Duodenal mucosa (tissue), 2 donors: ENCODE results near the gene GFOD1.

Source experiments
- H3K27ac ChIP-seq: one replicate; pipeline ENCODE4 v1.7.0; 2013; ENCODE audit warnings: low read depth, low read length
- H3K27me3 ChIP-seq, 2 donors: one replicate each; pipeline ENCODE4 v1.7.0; 2013; ENCODE audit warnings: low read length in 2 of 2, control low read depth in 1 of 2; ENCODE audit not compliant: insufficient read depth in 2 of 2, control insufficient read depth in 1 of 2
- H3K36me3 ChIP-seq, 2 donors: one replicate each; pipeline ENCODE4 v1.7.0; 2013; ENCODE audit warnings: low read length in 2 of 2, control low read depth in 1 of 2; ENCODE audit not compliant: insufficient read depth in 2 of 2, control insufficient read depth in 1 of 2
- H3K4me1 ChIP-seq, 2 donors: one replicate each; pipeline ENCODE4 v1.7.0; 2013; ENCODE audit warnings: low read length in 2 of 2, control low read depth in 1 of 2; ENCODE audit not compliant: insufficient read depth in 2 of 2, control insufficient read depth in 1 of 2
- H3K4me3 ChIP-seq, 2 donors: one replicate each; pipeline ENCODE4 v1.7.0; 2013; ENCODE audit warnings: low read length in 2 of 2, low read depth in 1 of 2
- H3K9ac ChIP-seq, 2 donors: one replicate each; pipeline ENCODE4 v1.7.0; 2013; ENCODE audit warnings: low read length in 2 of 2, low read depth in 1 of 2
- H3K9me3 ChIP-seq, 2 donors: one replicate each; pipeline ENCODE4 v1.7.0; 2013; ENCODE audit warnings: low read length in 2 of 2, control low read depth in 1 of 2; ENCODE audit not compliant: control insufficient read depth in 1 of 2

Gene GFOD1

DNA sequence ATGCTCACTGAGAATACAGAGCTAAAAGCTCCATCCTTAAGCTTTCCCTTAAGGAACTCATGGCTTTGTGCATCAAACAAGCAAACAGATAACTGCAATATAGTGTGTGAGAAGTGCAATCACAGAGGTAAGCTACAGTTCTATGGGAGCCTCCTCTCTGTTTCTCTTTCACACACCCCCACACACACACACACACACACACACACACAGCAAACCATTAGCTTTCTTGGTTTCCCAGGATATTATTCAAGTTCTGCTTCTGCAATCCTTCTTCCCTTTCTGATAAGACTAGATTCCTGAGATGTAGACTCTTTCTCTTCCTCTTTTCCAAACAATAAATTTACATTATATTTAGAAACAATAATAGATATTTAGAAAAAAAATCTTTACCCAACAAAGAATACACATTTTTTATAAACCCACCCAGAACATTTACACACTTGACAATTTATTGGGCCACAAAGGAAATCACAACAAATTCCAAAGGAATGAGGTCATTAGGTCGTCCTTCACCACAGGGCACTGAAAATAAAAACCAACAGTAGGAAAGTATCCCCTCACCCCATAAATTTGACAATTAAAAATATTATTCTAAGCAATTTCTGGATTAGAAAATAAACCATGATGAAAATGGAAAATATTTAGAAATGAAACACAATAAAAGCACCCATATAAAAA, 9.3 kb upstream of the GFOD1 start:
- H3K36me3 ChIP-seq = no peaks in the 10 kb centered on the region
- H3K27ac ChIP-seq = no peak overlapping the region
- H3K4me3 ChIP-seq = no peak overlapping the region
- peaks cover 5 to 9% of the 10 kb centered on the region in 2 donors for H3K4me1 ChIP-seq
- no peaks in the 10 kb centered on the region for H3K9me3 ChIP-seq
- H3K9ac ChIP-seq = no peak overlapping the region
- H3K27me3 ChIP-seq = no peaks in the 10 kb centered on the region

DNA sequence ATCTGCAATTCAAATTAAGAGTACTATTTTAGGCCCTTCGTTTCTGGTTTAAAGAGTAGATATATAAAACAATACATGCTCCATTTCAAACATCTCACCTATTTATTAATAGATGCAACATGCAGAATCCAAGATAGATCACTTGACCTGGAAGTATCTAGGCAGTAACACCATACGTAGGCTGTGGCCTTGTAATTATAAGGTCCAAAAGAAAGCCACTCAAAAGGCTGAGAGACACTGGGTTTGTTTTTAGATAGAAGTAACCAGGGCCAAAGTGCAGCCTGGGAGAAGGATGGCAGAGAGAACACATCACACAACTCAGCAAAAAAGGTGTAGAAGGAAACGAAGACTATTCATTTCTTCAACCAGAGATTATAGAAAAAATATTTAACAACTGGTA, 8.4 kb upstream of the GFOD1 start:
- no peaks in the 10 kb centered on the region for H3K27me3 ChIP-seq
- no peaks in the 10 kb centered on the region for H3K9me3 ChIP-seq
- H3K4me3 ChIP-seq = no peak overlapping the region
- no peaks in the 10 kb centered on the region for H3K36me3 ChIP-seq
- H3K9ac ChIP-seq = no peak overlapping the region
- peaks cover 5 to 6% of the 10 kb centered on the region in 2 donors for H3K4me1 ChIP-seq
- no peak overlapping the region for H3K27ac ChIP-seq

DNA sequence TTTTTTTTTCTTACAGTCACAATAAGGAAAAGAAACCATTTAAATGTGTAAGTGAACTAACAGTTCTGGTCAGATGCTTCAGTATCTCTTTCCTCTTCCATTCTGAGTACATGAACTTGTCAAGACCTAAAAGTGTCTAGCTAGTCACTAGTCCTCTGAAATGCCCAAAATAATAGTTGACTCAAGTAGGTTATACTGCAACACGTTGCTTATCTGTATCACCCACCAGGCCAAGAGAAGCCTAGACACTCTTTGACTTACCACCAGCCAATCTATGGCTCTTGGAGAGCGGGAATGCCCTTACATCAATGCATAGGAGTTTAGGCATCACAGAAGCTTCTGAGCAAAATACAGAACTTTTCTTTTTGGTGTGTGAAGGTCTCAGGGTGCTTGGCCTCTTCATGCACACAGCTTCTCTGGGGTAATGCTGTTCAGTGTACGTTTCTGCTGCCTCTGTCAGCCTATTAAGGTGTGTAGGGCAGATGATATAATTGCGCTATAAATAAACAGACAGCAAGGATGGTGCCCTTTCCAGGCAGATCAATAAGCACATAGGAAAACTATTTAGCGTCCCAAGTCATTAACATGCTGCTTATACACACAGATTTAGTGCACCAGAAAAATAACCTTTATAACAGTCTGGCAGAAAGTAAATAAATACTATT, 7.8 kb upstream of the GFOD1 start:
- H3K4me3 ChIP-seq = no peak overlapping the region
- H3K27me3 ChIP-seq = no peaks in the 10 kb centered on the region
- H3K27ac ChIP-seq = no peak overlapping the region
- no peaks in the 10 kb centered on the region for H3K9me3 ChIP-seq
- peaks cover 4 to 5% of the 10 kb centered on the region in 2 donors for H3K4me1 ChIP-seq
- H3K36me3 ChIP-seq = no peaks in the 10 kb centered on the region
- no peak overlapping the region for H3K9ac ChIP-seq

DNA sequence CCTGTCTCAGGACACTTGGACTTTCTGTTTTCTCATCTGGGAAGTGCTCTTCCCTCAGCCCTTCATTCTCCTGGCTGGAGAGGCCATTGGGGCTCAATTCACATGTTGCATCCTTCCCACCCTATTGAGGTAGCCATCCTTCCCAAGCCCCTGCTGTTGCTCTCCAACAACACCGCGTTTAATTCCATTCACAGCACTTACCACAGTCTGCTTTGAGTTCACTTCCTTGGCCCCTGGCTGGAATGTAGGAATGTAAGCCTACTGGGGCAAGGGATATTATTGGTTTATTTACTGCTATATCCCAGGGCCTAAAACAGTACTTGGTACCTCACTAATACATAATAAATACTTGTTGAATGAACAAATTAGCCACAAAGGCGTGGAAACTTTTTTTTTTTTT, 6.7 kb upstream of the GFOD1 start:
- Histone ChIP-seq H3K4me1 (no peaks in the 10 kb centered on the region), H3K36me3 (no peaks in the 10 kb centered on the region), H3K9me3 (no peaks in the 10 kb centered on the region), H3K27ac (no peak overlapping the region), H3K4me3 (no peak overlapping the region), H3K27me3 (no peaks in the 10 kb centered on the region), H3K9ac (no peak overlapping the region)

DNA sequence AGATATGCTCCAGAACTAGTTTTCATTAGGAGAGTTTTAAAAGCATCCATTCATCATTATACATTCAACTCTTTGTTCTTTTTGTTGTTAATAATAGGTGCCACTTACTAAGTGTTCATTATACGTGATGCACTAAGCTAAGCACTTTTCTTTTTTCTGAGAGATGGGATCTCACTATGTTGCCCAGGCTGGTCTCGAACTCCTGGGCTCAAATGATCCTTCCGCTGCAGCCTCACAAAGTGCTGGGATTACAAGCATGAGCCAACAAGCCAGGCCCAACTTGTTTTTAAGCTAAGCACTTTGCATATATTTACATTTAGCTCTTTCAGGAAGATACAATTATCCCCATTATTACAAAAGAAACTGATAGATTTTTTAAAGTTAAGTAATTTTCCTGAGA, 5.7 kb upstream of the GFOD1 start:
- H3K27me3 ChIP-seq = no peaks in the 10 kb centered on the region
- no peaks in the 10 kb centered on the region for H3K36me3 ChIP-seq
- no peaks in the 10 kb centered on the region for H3K9me3 ChIP-seq
- H3K27ac ChIP-seq = no peak overlapping the region
- H3K4me1 ChIP-seq = peaks cover 0 to 5% of the 10 kb centered on the region in 2 donors
- no peak overlapping the region for H3K9ac ChIP-seq
- H3K4me3 ChIP-seq = no peak overlapping the region

DNA sequence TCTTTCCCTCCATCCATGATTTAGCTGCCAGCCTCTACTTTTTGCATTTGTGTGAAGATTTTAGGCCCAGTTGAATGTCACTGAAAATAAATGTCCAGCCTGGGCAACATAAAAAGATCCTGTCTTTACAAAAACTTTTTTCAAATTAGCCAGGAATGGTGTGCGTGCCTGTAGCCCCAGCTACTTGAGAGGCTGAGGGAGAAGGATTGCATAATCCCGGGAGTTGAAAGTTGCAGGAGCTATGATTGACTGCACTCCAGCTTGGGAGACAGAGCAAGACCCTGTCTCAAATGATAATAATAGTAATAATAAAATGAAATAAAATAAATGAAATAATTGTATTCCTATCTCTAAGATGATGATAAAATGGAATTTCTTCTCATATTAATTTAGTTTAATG, 5.0 kb upstream of the GFOD1 start:
- no peaks in the 10 kb centered on the region for H3K36me3 ChIP-seq
- H3K27me3 ChIP-seq = no peaks in the 10 kb centered on the region
- H3K4me1 ChIP-seq = peaks cover 0 to 9% of the 10 kb centered on the region in 2 donors
- H3K27ac ChIP-seq = no peak overlapping the region
- no peak overlapping the region for H3K9ac ChIP-seq
- H3K4me3 ChIP-seq = no peak overlapping the region
- H3K9me3 ChIP-seq = no peaks in the 10 kb centered on the region

DNA sequence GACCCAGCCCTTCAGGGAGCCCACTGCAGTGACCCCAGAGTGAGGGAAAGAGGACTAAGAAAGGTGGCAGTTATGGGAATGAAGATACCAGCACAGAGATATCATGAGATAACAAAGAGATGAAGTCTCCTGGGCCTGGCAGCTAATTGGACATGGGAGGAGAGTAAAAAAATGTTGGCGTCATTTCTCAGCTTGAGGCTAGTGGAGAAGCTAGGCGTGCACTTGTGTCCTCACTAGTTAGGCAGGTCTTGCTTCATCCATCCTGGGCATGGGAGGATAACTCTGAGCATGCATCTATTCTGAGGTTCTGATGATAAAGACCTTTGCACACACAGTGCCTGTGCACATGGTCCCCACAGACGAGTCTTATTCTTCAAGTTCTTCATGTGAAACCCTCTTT, 4.1 kb upstream of the GFOD1 start:
- no peaks in the 10 kb centered on the region for H3K36me3 ChIP-seq
- peaks cover 0 to 12% of the 10 kb centered on the region in 2 donors for H3K4me1 ChIP-seq
- no peaks in the 10 kb centered on the region for H3K9me3 ChIP-seq
- H3K27me3 ChIP-seq = no peaks in the 10 kb centered on the region
- no peak overlapping the region for H3K9ac ChIP-seq
- H3K4me3 ChIP-seq = no peak overlapping the region
- H3K27ac ChIP-seq = no peak overlapping the region

DNA sequence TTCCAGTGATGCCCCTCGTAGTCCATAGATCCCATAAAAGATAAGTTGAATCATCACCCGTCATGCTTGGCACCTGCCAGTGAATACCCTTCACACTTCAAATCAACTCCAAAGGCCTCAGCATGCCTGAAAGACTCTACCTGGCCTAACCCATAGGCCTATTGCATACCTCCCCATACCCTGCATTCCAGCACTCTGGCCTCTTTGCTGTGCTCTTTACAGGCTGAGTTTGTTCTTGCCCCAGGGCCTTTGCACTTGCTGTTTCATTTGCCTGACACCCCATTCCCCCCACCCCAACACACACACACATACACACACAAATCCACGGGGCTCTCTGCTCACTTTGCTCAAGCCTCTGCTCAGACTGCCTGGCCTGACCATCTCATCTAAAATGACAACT, 3.0 kb upstream of the GFOD1 start:
- H3K9ac ChIP-seq = no peak overlapping the region
- H3K9me3 ChIP-seq = no peaks in the 10 kb centered on the region

DNA sequence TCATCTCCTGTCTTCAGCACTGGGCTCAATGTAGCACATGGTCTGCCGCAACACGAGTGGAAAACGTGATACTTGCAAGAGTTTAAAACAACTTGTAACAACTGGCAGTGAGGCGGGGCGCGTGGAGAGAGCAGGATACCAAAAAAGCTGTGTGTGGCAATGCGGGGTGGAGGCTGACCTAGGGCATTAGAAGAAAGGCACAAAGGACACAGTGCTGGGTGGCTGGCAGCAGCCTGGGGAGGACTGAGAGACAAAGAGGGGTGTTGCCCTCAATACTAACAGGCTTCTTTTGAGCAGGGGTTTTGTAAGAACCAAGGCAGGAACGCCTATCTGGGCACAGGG, 1.5 kb upstream of the GFOD1 start:
- Histone ChIP-seq H3K4me3 (peak overlapping the region in 1 of 2 donors; percentile 85), H3K36me3 (no peaks in the 10 kb centered on the region), H3K9ac (no peak overlapping the region), H3K4me1 (peaks cover 14 to 24% of the 10 kb centered on the region in 2 donors), H3K27me3 (peaks cover 4 to 8% of the 10 kb centered on the region in 2 donors), H3K9me3 (no peaks in the 10 kb centered on the region), H3K27ac (no peak overlapping the region)

More for the DNA sequence above, 3.0 kb upstream of the GFOD1 start:
- Histone ChIP-seq H3K36me3 (no peaks in the 10 kb centered on the region), H3K4me1 (peaks cover 5 to 21% of the 10 kb centered on the region in 2 donors), H3K27me3 (peaks cover 2 to 5% of the 10 kb centered on the region in 2 donors), H3K4me3 (no peak overlapping the region), H3K27ac (no peak overlapping the region)

DNA sequence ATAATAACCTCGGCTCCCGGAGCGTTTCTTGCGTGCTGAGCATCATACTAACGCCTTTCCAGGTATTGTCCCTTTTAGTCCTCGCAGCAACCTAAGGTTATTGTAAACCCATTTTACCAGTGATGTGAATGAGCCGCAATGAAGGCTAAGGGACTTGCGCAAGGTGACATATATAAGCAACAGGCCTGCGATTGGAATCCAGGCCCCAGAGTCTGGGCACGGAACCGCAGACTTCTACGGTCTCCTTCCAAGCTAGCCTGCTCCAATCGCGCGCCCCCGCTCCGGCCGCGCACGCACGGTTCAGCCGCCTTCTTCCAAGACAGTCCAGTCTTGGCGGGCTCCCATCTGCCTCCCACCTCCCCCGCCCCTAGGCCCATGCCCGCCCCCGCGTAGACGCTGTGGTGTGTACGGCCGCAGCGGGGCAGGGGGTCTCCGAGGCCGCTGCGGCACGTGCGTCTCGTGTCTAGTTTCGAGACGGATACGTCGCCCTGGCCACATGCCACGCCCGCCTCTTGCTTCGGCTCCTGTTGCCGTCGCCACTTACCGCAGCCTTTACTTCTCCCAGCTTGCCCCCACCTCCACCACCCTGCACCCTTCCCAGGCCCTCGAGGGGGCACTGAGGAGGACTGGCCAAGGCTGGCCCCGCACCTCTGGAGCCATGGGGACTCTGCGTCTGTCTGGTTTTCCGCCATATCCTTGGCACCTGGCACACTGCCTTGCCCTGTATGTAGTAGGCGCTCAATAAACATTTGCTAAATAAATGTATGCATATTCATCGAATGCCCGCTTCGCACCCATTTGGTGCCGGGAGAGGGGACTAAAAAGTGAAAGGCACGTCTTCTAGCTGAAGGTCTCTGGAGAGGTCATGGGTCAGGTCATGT, 855 bp upstream of the GFOD1 start:
- peaks cover 4 to 8% of the 10 kb centered on the region in 2 donors for H3K27me3 ChIP-seq
- H3K9me3 ChIP-seq = no peaks in the 10 kb centered on the region
- H3K27ac ChIP-seq = no peak overlapping the region
- no peaks in the 10 kb centered on the region for H3K36me3 ChIP-seq
- peak overlapping the region; percentile 82 to 85 for H3K4me3 ChIP-seq
- peak overlapping the region; percentile 67 to 69 for H3K9ac ChIP-seq
- H3K4me1 ChIP-seq = peaks cover 16 to 24% of the 10 kb centered on the region in 2 donors
